H9 (cell line): Measurements from ENCODE around the gene GNAS-AS1. TPM values are rescaled to one million over a fixed set of nuclear protein-coding genes. Genes with fewer than 3 reads are reported as not detected.

Experiments used
- DNase-seq: peaks from one replicate; pipeline ENCODE4 v3.0.0-alpha.2; 2017
- H2AFZ ChIP-seq: one replicate; pipeline ENCODE4 v1.6.1; 2013; ENCODE audit warnings: mild to moderate bottlenecking, low read length, control low read depth, moderate library complexity
- H2AK5ac ChIP-seq: 2 replicates; pipeline ENCODE4 v1.6.1; 2013; ENCODE audit warnings: low read length, control low read depth, mixed read lengths; ENCODE audit not compliant: insufficient read length
- H2BK120ac ChIP-seq: one replicate; pipeline ENCODE4 v1.6.1; 2013; ENCODE audit warnings: low read depth, mild to moderate bottlenecking, low read length, control low read depth, inconsistent platforms; ENCODE audit not compliant: poor library complexity, severe bottlenecking
- H2BK12ac ChIP-seq: 2 replicates; pipeline ENCODE4 v1.6.1; 2013; ENCODE audit warnings: low read length, control low read depth, mixed read lengths, low read depth; ENCODE audit not compliant: insufficient read length
- H2BK15ac ChIP-seq: 2 replicates; pipeline ENCODE4 v1.6.1; 2013; ENCODE audit warnings: low read depth, low read length, control low read depth
- H2BK20ac ChIP-seq: one replicate; pipeline ENCODE4 v1.6.1; 2013; ENCODE audit warnings: low read depth, mild to moderate bottlenecking, low read length, control low read depth, inconsistent platforms; ENCODE audit not compliant: poor library complexity, severe bottlenecking
- H2BK5ac ChIP-seq: 2 replicates; pipeline ENCODE4 v1.6.1; 2013; ENCODE audit warnings: low read length, control low read depth, mixed read lengths; ENCODE audit not compliant: insufficient read length
- H3K14ac ChIP-seq: 2 replicates; pipeline ENCODE4 v1.6.1; 2013; ENCODE audit warnings: low read length, control low read depth; ENCODE audit not compliant: insufficient read depth
- H3K18ac ChIP-seq: 2 replicates; pipeline ENCODE4 v1.6.1; 2013; ENCODE audit warnings: low read depth, mild to moderate bottlenecking, mixed read lengths, low read length, control low read depth; ENCODE audit not compliant: insufficient read length
- H3K23ac ChIP-seq: 2 replicates; pipeline ENCODE4 v1.6.1; 2013; ENCODE audit warnings: low read length, control low read depth, mixed read lengths, low read depth; ENCODE audit not compliant: insufficient read length
- H3K23me2 ChIP-seq: 2 replicates; pipeline ENCODE4 v1.6.1; 2013; ENCODE audit warnings: low read depth, mild to moderate bottlenecking, mixed read lengths, low read length, control low read depth; ENCODE audit not compliant: insufficient read length, poor library complexity, severe bottlenecking
- H3K27ac ChIP-seq: 2 replicates; pipeline ENCODE4 v1.5.1; 2013; ENCODE audit warnings: low read length, control low read depth, mixed read lengths, low read depth; ENCODE audit not compliant: insufficient read length
- H3K27me3 ChIP-seq: 2 replicates; pipeline ENCODE4 v1.6.1; 2013; ENCODE audit warnings: low read length, control low read depth, inconsistent platforms; ENCODE audit not compliant: insufficient read depth
- H3K4ac ChIP-seq: 2 replicates; pipeline ENCODE4 v1.6.1; 2013; ENCODE audit warnings: low read depth, mild to moderate bottlenecking, control low read depth, inconsistent platforms, low read length, moderate library complexity
- H3K4me1 ChIP-seq: 2 replicates; pipeline ENCODE4 v1.6.1; 2013; ENCODE audit warnings: low read length, control low read depth, inconsistent platforms; ENCODE audit not compliant: insufficient read depth
- H3K4me2 ChIP-seq: 2 replicates; pipeline ENCODE4 v1.6.1; 2013; ENCODE audit warnings: low read length, control low read depth, mixed read lengths; ENCODE audit not compliant: insufficient read length, insufficient read depth
- H3K56ac ChIP-seq: 2 replicates; pipeline ENCODE4 v1.6.1; 2013; ENCODE audit warnings: low read depth, mild to moderate bottlenecking, mixed read lengths, low read length, control low read depth; ENCODE audit not compliant: insufficient read length
- H3K79me1 ChIP-seq: 2 replicates; pipeline ENCODE4 v1.6.1; 2013; ENCODE audit warnings: low read depth, mild to moderate bottlenecking, moderate library complexity, low read length, control low read depth, inconsistent platforms; ENCODE audit not compliant: insufficient read depth, poor library complexity, severe bottlenecking
- H3K79me2 ChIP-seq: 2 replicates; pipeline ENCODE4 v1.6.1; 2013; ENCODE audit warnings: low read length, control low read depth, inconsistent platforms; ENCODE audit not compliant: insufficient read depth
- H3K9ac ChIP-seq: 2 replicates; pipeline ENCODE4 v1.6.1; 2013; ENCODE audit warnings: low read length, control low read depth, mixed read lengths; ENCODE audit not compliant: insufficient read length; ENCODE audit errors: extremely low read depth
- H3K9me3 ChIP-seq: one replicate; pipeline ENCODE4 v1.6.1; 2013; ENCODE audit warnings: low read depth, low read length, inconsistent platforms; ENCODE audit not compliant: control insufficient read depth
- H3T11ph ChIP-seq: one replicate; pipeline ENCODE4 v1.6.1; 2013; ENCODE audit warnings: mild to moderate bottlenecking, low read length, control low read depth, inconsistent platforms
- H4K20me1 ChIP-seq: one replicate; pipeline ENCODE4 v1.6.1; 2013; ENCODE audit not compliant: control insufficient read depth, insufficient read length, insufficient read depth
- H4K5ac ChIP-seq: 2 replicates; pipeline ENCODE4 v1.6.1; 2013; ENCODE audit warnings: low read depth, mild to moderate bottlenecking, mixed read lengths, low read length, control low read depth; ENCODE audit not compliant: insufficient read length
- H4K8ac ChIP-seq: replicated peaks from 2 replicates; pipeline ENCODE4 v1.6.1; 2013; ENCODE audit warnings: low read length, control low read depth, mixed read lengths, low read depth; ENCODE audit not compliant: insufficient read length
- H4K91ac ChIP-seq: 2 replicates; pipeline ENCODE4 v1.6.1; 2013; ENCODE audit warnings: low read depth, mild to moderate bottlenecking, moderate library complexity, mixed read lengths, low read length, control low read depth; ENCODE audit not compliant: insufficient read length
- H3K27ac Mint-ChIP-seq, 3 experiments: 2 replicates in 2 of 3; 3 replicates in 1 of 3; pipeline ENCODE4 v1.8.0; 2020 to 2021; ENCODE audit warnings: mixed read lengths in 3 of 3, mild to moderate bottlenecking in 1 of 3, moderate library complexity in 1 of 3
- H3K27me3 Mint-ChIP-seq: 2 replicates; pipeline ENCODE4 v1.8.0; 2021; ENCODE audit warnings: low read depth, mild to moderate bottlenecking, moderate library complexity, mixed read lengths
- H3K36me3 Mint-ChIP-seq, 3 experiments: 2 replicates in 2 of 3; 3 replicates in 1 of 3; pipeline ENCODE4 v1.8.0; 2020 to 2021; ENCODE audit warnings: low read depth in 3 of 3, mixed read lengths in 3 of 3; ENCODE audit not compliant: insufficient read depth in 1 of 3
- H3K4me1 Mint-ChIP-seq, 2 experiments: 2 replicates each; pipeline ENCODE4 v1.8.0; 2020; ENCODE audit warnings: mixed read lengths in 2 of 2
- H3K4me3 Mint-ChIP-seq, 2 experiments: 2 replicates in 1 of 2; 3 replicates in 1 of 2; pipeline ENCODE4 v1.8.0; 2020 to 2021; ENCODE audit warnings: mild to moderate bottlenecking in 2 of 2, mixed read lengths in 2 of 2, moderate library complexity in 1 of 2
- H3K9me3 Mint-ChIP-seq, 2 experiments: 2 replicates in 1 of 2; 3 replicates in 1 of 2; pipeline ENCODE4 v1.8.0; 2020; ENCODE audit warnings: mild to moderate bottlenecking in 2 of 2, mixed read lengths in 2 of 2, moderate library complexity in 1 of 2
- CTCF ChIP-seq: fragments of 200-600 bp; sonication (generic); conservative IDR thresholded peaks from 3 replicates; pipeline ENCODE4 v1.8.0; 2021; ENCODE audit warnings: antibody characterized with exemption, mild to moderate bottlenecking
- WGBS: extraction: QIAGEN DNeasy Blood & Tissue Kit; methylation state at CpG from one replicate; pipeline ENCODE4 v1.1.7; 2013; ENCODE audit warnings: missing lambda C conversion rate, low lambda C conversion rate, mixed read lengths; ENCODE audit not compliant: insufficient read length; ENCODE audit errors: extremely low coverage; 5-methylcytosine and 5-hydroxymethylcytosine counted together
- total RNA-seq: library from RNA; stranded (reverse); gene quantifications from 2 replicates; pipeline ENCODE4 v1.2.1, GENCODE V29; 2021

The GNAS-AS1 gene
- total RNA-seq, 1 experiment from 2014 or later: 11.3 TPM

DNA sequence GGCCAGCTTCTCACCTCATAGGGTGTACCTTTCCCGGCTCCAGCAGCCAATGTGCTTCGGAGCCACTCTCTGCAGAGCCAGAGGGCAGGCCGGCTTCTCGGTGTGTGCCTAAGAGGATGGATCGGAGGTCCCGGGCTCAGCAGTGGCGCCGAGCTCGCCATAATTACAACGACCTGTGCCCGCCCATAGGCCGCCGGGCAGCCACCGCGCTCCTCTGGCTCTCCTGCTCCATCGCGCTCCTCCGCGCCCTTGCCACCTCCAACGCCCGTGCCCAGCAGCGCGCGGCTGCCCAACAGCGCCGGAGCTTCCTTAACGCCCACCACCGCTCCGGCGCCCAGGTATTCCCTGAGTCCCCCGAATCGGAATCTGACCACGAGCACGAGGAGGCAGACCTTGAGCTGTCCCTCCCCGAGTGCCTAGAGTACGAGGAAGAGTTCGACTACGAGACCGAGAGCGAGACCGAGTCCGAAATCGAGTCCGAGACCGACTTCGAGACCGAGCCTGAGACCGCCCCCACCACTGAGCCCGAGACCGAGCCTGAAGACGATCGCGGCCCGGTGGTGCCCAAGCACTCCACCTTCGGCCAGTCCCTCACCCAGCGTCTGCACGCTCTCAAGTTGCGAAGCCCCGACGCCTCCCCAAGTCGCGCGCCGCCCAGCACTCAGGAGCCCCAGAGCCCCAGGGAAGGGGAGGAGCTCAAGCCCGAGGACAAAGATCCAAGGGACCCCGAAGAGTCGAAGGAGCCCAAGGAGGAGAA is 10.5 kb downstream of the GNAS-AS1 start:
- Mint-ChIP-seq H3K27ac (peak overlapping the region; percentile 48 to 90 (median 68); a peak in 4 of 7 replicates), H3K36me3 (peaks cover 31 to 56% (median 46%) of the 10 kb centered on the region in 3 experiments), H3K4me3 (peak overlapping the region; percentile 72 to 90), H3K27me3 (peaks cover 41% of the 10 kb centered on the region), H3K4me1 (peaks cover 45 to 59% of the 10 kb centered on the region in 2 experiments), H3K9me3 (no peaks in the 10 kb centered on the region; a peak in 2 of 5 replicates)
- H2AK5ac ChIP-seq: no peak overlapping the region
- H3K4me2 ChIP-seq: peak overlapping the region; percentile 77
- H3K79me1 ChIP-seq: peaks cover 8% of the 10 kb centered on the region
- no peak for DNase-seq
- H2BK15ac ChIP-seq: no peak overlapping the region
- H3T11ph ChIP-seq: no peak overlapping the region
- H2BK120ac ChIP-seq: no peak overlapping the region
- H4K91ac ChIP-seq: no peak overlapping the region
- H3K27me3 ChIP-seq: peaks cover 17% of the 10 kb centered on the region; the same call in 1 of the 2 replicates
- TF ChIP-seq CTCF: no peak
- H3K27ac ChIP-seq: no peak overlapping the region
- no peaks in the 10 kb centered on the region for H3K9me3 ChIP-seq
- no peak overlapping the region for H2BK20ac ChIP-seq
- H3K79me2 ChIP-seq: peaks cover 46% of the 10 kb centered on the region; the same call in 1 of the 2 replicates
- no CpG with 5 or more reads among the region's 67 CpGs for WGBS
- H3K4me1 ChIP-seq: peaks cover 7% of the 10 kb centered on the region
- H3K9ac ChIP-seq: no peak overlapping the region
- H2AFZ ChIP-seq: no peak overlapping the region
- H2BK5ac ChIP-seq: no peak overlapping the region
- no peak overlapping the region for H3K56ac ChIP-seq
- no peak overlapping the region for H3K23ac ChIP-seq
- peaks cover 7% of the 10 kb centered on the region for H3K23me2 ChIP-seq
- H3K4ac ChIP-seq: peak overlapping the region; percentile 55; the same call in 1 of the 2 replicates
- no peak overlapping the region for H3K18ac ChIP-seq
- peak overlapping the region; percentile 18; the same call in 1 of the 2 replicates for H3K14ac ChIP-seq
- H4K8ac ChIP-seq: no peak overlapping the region
- no peak overlapping the region for H4K5ac ChIP-seq
- H4K20me1 ChIP-seq: no peaks in the 10 kb centered on the region
- H2BK12ac ChIP-seq: no peak overlapping the region
